ENCODE measurements around the gene NEO1.
"Not testable (repeated sequence)": the region's sequence is repeated elsewhere in the genome, so short reads cannot be mapped to it uniquely, and the experiment has no call there.

NEO1 gene

GRCh38 chr15:73142802-73143762, 90.8 kb downstream of the NEO1 start:
- DNase-seq (ENCODE audit: low read depth) = no peak

DNA sequence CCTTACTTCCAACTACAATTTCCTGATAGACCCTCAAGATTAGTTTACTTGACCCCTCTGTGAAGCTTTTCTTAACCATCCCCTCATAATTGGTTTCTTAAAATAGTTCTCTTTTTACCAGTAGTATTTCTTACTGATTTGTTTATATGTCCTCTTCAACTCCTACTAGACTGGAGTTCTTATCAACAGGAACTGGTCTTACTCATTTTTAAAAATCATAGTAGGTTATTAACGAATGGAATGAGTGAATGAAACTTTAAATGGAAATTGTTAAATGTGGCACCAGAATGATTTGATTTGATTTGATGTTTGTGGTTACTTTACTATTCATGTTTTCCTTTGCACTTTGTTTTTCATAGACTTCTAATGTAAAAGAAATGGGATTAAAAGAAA, 91.5 kb downstream of the NEO1 start:
- DNase-seq (ENCODE audit: low read depth) = no peak

- no peak for DNase-seq (ENCODE audit: low read depth)
Measured at GRCh38 chr15:73146419-73146818, 94.2 kb downstream of the NEO1 start.

- DNase-seq (ENCODE audit: low read depth) = no peak
Measured at GRCh38 chr15:73150831-73151230, 98.6 kb downstream of the NEO1 start.

DNA sequence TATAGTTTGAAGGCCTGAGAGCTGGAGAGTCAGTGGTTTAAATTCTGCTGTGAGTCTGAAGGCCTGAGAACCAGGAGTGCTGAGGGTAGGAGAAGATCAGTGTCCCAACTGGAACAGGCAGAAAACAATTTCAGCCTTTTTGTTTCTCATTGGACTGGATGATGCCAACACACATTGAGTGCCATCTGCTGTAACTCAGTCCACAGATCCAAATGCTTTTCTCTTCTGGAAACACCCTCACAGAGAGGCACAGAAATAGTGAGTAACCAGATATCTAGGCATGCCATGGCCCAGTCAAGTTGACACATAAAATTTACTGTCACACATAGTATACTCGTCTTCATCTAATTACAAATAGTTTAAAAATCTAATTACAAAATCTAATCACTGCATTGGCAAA, 100.8 kb downstream of the NEO1 start:
- no peak for DNase-seq (ENCODE audit: low read depth)

- no peak for DNase-seq (ENCODE audit: low read depth)
Measured at GRCh38 chr15:73153447-73153846, 101.2 kb downstream of the NEO1 start.

GRCh38 chr15:73156431-73157191, 104.3 kb downstream of the NEO1 start:
- DNase-seq (ENCODE audit: low read depth) = no peak

DNA sequence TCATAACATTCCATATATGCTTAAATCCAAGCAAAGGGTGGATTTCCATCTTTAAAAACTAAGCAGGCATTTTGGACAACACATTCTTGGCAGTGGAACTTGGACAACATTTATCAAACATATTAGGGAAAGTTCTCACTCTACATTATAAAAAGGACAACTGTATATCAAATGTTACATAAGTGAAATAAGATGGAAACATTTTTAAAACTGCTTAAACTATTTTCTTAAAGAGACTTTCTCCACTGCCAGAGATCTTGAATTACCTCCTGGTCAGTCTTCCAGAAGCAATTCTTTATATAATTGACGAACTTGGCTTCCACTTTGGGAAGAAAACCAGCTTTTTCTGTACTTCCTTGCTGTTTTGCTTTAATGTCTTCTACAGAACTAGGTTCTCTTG, 109.3 kb downstream of the NEO1 start:
- no peak for DNase-seq (ENCODE audit: low read depth)

- DNase-seq (ENCODE audit: low read depth) = no peak
Measured at GRCh38 chr15:73165435-73165834, 113.2 kb downstream of the NEO1 start.

DNA sequence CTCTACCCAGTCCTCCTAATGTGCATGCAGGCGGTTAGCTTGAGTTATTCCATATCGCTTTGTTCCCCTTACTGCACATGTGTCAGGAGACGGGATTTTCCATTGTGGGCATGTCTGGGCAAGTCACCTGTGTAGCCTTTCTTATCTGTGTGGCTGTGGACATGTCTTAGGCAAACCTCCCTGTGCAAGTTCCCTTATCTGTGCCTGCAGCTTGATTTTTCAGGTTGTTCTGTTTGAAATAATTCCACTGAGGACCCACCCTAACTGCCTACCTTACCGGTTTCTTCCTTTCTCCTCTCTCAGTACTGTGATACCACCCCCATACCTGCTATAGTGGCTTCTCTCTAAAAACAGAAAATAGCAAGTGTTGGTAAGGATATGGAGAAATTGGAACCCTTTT, 113.6 kb downstream of the NEO1 start:
- DNase-seq (ENCODE audit: low read depth) = no peak

- not testable (repeated sequence) for DNase-seq (ENCODE audit: low read depth)
Measured at GRCh38 chr15:73166711-73167110, 114.4 kb downstream of the NEO1 start.

- DNase-seq (ENCODE audit: low read depth) = no peak
Measured at GRCh38 chr15:73168487-73168886, 116.2 kb downstream of the NEO1 start.

DNA sequence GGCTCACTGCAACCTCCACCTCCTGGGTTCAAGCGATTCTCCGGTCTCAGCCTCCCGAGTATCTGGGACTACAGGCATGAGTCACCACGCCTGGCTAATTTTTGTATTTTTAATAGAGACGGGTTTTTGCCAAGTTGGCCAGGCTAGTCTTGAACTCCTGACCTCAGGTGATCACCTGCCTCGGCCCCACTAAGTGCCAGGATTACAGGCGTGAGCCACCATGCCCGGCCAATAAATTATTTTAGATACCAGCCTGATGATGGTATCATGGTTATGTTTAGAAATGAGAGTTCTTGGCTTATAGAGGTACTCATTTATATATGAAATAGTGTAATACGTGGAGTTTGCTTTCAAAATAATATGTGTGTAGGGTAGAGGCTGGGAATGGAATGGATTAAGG, 119.4 kb downstream of the NEO1 start:
- DNase-seq (ENCODE audit: low read depth) = no peak

DNA sequence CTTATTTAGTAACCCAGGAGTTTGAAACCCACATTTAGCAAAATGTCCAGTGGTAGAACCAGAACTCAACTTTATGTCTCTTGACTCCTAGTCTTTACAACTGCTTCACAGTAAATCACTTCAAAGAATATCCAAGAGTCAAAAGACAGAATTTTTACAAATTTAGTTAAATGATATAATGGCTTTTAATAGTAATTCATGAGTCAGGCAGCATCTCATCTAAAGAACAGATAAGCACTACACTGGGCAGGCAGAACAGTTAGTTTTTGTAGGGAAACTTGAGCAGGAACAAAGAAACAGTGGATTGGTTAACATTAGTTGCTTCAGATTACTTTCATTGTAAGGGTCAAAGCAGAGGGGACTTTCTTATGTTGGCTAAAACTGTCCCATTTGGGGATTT, 120.2 kb downstream of the NEO1 start:
- no peak for DNase-seq (ENCODE audit: low read depth)

DNA sequence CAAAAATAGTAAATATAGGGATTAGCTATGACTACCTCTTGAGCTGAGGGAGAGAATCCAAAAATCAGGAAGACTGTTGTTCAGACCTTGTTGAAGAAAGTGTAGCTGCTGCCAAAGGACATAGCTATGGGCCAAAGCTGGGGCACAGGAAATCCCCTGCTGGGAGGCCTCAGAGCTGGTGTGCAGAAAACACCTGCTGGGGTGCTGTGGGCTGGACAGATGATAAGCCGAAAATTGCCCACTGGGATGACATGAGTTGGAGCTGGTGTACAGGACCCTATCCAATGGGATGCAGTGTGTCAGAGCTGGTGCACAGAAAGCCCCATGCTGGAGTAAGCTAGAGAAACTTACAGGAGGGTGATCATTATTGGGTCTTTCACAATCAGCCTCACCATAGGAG, 121.9 kb downstream of the NEO1 start:
- no peak for DNase-seq (ENCODE audit: low read depth)

- DNase-seq (ENCODE audit: low read depth) = no peak
Measured at GRCh38 chr15:73175382-73175781, 123.1 kb downstream of the NEO1 start.

GRCh38 chr15:73176598-73176997, 124.3 kb downstream of the NEO1 start:
- DNase-seq (ENCODE audit: low read depth) = no peak

GRCh38 chr15:73183071-73183470, 130.8 kb downstream of the NEO1 start:
- DNase-seq (ENCODE audit: low read depth) = no peak

GRCh38 chr15:73190189-73190601, 137.9 kb downstream of the NEO1 start:
- peak; percentile 9 for DNase-seq (ENCODE audit: low read depth)

GRCh38 chr15:73195166-73195565, 142.9 kb downstream of the NEO1 start:
- no peak for DNase-seq (ENCODE audit: low read depth)

GRCh38 chr15:73196113-73196512, 143.8 kb downstream of the NEO1 start:
- DNase-seq (ENCODE audit: low read depth) = peak; percentile 11

DNA sequence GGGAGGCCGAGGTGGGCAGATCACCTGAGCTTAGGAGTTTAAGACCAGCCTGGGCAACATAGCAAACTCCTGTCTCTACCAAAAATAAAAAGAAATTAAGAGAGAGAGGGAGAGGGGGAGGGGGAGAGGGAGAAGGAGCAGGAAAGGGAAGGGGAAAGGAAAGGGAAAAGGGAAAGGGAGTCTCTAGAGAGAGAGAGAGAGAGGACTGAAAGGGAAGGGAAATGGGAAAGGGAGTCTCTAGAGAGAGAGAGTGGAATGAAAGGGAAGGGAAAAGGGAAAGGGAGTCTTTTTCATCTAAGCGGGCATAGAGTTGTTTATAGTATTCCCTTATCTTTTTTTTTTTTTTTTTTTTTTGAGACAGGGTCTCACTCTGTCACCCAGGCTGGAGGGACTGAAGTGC, 148.1 kb downstream of the NEO1 start:
- DNase-seq (ENCODE audit: low read depth) = no peak

DNA sequence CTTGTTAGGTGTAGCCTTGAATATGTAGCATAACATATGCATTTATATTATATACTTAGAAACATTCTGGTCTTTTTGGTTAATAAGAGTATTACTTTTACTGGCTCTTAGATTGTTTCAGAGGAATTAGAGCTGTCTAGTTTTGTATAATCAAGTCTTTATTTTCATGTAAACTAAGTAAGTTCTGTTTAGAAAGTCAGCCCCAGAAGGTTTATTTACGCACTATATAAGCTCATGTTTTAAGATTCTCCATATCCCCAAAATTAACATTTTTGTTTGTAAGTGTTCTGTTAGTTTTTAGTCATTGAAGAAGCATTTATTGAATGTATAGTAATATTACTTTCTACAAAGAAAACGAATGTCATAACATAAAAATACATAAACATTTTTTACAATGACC, 158.4 kb downstream of the NEO1 start:
- DNase-seq (ENCODE audit: low read depth) = no peak
